Activated CD8-positive, alpha-beta memory T cell treated with anti-CD3 and anti-CD28 coated beads for 4 hours (primary cell): ENCODE results near the gene LCN15.
"Not testable (repeated sequence)": the region's sequence is repeated elsewhere in the genome, so short reads cannot be mapped to it uniquely, and the experiment has no call there.

Experiments
- DNase-seq, 2 donors: peaks; one replicate each; pipeline ENCODE4 v3.0.0-alpha.2; 2020; ENCODE audit warnings: low read depth in 2 of 2

LCN15 gene

GRCh38 chr9:136722093-136722968, 42.0 kb downstream of the LCN15 start:
- no peak for DNase-seq

- DNase-seq = no peak
These were observed 42.8 kb downstream of the LCN15 start for GRCh38 chr9:136721339-136722092.

GRCh38 chr9:136720898-136721338, 43.4 kb downstream of the LCN15 start:
- DNase-seq = no peak

- no peak for DNase-seq
These were observed 43.9 kb downstream of the LCN15 start for GRCh38 chr9:136720251-136720897.

GRCh38 chr9:136719195-136719880, 45.0 kb downstream of the LCN15 start:
- no peak for DNase-seq

- no peak for DNase-seq
These were observed 45.7 kb downstream of the LCN15 start for GRCh38 chr9:136718345-136719194.

GRCh38 chr9:136717399-136717798, 46.9 kb downstream of the LCN15 start:
- DNase-seq = no peak

- DNase-seq = no peak
These were observed 49.4 kb downstream of the LCN15 start for GRCh38 chr9:136714893-136715274.

- DNase-seq = no peak
These were observed 50.0 kb downstream of the LCN15 start for GRCh38 chr9:136714096-136714892.

- no peak for DNase-seq
These were observed 50.8 kb downstream of the LCN15 start for GRCh38 chr9:136713550-136713949.

- no peak for DNase-seq
These were observed 51.4 kb downstream of the LCN15 start for GRCh38 chr9:136712690-136713544.

- DNase-seq = no peak
These were observed 52.3 kb downstream of the LCN15 start, which contains the start of gene DIPK1B for GRCh38 chr9:136711751-136712689. Gene DIPK1B, plus strand, starts transcription at chr9:136712572. Its CDS starts 94 bp downstream, at chr9:136712666.

GRCh38 chr9:136711219-136711648, 53.1 kb downstream of the LCN15 start:
- not testable (repeated sequence) for DNase-seq

- DNase-seq = no peak
These were observed 53.8 kb downstream of the LCN15 start for GRCh38 chr9:136710543-136710942.
